GM19025 (cell line): Measurements from ENCODE around the gene B9D2.

Source experiments
- ATAC-seq: cut with Tn5 transposase; IDR thresholded peaks from one replicate; pipeline ENCODE4 v1.9.1; 2021; ENCODE audit warnings: mild to moderate bottlenecking, low read depth, moderate library complexity; ENCODE audit not compliant: unreplicated experiment

The B9D2 gene

GRCh38 chr19:41330946-41331678 lies 32.8 kb downstream of the B9D2 start:
- ATAC-seq, result no peak

DNA sequence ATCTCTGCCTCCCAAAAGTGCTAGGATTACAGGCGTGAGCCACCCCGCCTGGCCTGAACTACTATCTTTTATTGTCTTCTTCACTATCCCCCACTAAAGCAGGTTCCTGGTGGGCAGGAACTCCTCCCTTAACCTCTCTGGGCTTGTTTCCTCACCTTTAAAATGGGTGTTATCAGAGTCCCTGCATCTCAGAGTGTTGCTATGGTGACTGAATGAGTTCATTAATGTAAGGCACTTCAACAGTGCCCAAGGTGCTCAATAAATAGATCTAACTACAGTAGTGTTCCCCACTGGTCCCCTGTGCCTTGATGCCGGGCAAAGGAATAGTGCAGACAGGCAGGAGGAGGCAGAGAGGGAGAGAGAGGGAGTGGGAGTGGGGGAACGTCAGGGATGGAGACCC lies 33.5 kb downstream of the B9D2 start:
- no peak for ATAC-seq

GRCh38 chr19:41328842-41329225 lies 35.1 kb downstream of the B9D2 start:
- ATAC-seq, result no peak

- no peak for ATAC-seq
Measured at GRCh38 chr19:41328157-41328841, 35.6 kb downstream of the B9D2 start.

GRCh38 chr19:41327576-41328156 lies 36.3 kb downstream of the B9D2 start:
- peak; percentile 63 for ATAC-seq

DNA sequence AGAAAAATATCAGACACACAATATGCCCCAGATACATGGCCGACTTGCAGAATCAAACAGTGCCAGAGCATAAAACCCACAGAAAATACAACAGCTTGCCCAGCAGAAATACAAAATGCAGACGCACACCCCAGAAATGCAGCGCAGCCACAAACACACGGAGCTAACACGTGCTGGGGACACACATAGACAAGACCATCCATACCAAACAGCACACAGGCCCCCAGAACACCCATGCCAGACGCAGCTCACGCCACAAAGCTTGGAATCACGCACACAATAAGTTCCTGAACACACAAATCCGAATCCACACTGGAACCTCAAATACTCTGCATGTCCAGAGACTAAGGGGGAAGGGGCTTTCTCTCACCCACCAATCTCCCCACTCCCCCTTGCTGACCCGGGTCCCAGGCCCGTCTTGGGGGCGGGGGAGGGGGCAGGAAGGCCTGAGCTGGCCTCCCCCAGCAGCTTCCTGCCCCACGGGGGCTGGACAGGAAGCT lies 36.8 kb downstream of the B9D2 start:
- no peak for ATAC-seq

DNA sequence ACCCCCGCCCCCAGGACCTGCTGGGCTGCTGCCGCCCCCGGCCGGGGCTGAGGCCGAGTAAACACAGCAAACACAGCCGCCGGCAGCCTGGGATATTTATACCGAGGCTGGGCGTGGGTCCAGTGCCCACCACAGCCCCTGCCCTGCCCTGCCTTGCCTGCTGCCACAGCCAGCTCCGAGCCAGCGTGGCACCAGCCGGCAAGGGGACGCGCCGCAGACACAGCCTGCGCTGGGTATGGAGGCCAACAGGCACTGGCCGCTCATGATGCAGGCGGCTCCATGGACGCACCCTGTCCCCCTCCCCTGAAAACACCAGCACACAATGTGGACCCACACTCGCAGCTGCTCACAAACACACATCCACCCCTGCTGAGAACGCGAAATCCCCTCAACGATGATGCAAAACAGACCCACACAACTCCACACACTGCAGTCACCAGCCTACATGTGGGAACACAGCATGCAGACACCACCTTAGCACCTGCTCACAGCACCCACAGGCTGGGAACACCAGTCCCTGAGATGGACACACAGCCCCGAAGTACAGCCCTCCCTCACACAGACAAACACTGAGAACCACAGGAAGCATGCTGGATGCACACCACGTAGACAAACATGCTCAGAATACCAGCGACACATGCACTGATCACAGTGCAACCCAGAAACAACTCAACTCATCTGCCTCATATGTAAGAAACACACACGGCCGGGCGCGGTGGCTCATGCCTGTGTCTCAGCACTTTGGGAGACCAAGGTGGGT lies 37.8 kb downstream of the B9D2 start:
- ATAC-seq, result no peak

DNA sequence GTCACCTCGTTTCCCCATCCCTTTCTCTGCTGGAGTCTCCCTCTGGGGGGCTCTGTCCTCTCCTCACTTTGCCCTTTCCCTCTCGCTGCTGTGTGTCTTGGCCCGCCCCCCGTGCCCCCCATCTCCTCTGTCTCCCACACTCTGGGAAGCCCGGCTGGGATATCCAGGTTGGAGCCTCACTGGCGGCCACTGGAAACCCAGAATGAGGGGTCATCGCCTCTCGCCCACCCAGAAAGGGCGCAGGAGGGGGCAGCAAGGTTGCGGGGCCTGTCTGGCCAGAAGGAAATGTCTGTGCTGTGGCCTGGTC lies 38.4 kb downstream of the B9D2 start:
- ATAC-seq, result no peak

- ATAC-seq, result no peak
Measured at GRCh38 chr19:41324921-41325639, 38.9 kb downstream of the B9D2 start.

- no peak for ATAC-seq
Measured at GRCh38 chr19:41324231-41324702, 39.7 kb downstream of the B9D2 start.

- ATAC-seq, result no peak
Measured at GRCh38 chr19:41323430-41324125, 40.4 kb downstream of the B9D2 start.

DNA sequence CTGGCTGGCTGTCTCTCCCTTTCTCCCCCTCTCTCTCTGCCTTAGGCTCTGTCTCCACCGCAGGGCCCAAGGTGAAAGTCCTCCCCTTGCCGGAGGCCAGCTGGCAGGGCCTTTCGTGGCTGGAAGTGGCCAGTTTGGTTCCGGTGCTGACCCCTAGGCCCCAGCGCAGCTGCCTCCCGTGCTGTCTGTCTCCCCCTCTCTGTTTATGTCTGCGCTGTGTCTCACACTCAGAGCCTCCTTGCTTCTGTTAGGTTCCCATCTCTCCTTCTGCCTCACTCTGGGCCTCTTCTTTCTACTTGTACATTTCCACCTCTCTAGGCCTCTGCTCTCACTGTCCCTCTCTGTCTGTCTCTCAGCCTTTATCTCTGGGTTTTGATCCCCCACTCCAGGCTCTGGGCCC lies 40.9 kb downstream of the B9D2 start:
- no peak for ATAC-seq

DNA sequence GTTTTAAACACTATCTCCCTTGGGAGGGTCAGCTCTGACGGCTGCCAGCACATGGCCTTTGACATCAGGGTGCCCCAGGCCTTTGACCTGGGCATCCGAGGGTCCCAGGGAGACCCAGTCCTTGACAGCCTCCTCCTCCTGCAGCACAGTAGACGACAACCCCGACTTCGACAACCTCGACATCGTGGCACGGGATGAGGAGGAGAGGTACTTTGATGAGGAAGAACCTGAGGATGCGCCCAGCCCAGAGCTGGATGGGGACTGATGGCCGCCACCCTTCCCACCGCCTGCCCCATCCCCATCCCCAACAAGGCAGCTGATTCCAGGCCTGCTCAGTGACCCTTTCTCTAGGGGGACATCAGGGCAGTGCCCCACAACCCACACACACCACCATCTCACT lies 41.5 kb downstream of the B9D2 start:
- no peak for ATAC-seq

DNA sequence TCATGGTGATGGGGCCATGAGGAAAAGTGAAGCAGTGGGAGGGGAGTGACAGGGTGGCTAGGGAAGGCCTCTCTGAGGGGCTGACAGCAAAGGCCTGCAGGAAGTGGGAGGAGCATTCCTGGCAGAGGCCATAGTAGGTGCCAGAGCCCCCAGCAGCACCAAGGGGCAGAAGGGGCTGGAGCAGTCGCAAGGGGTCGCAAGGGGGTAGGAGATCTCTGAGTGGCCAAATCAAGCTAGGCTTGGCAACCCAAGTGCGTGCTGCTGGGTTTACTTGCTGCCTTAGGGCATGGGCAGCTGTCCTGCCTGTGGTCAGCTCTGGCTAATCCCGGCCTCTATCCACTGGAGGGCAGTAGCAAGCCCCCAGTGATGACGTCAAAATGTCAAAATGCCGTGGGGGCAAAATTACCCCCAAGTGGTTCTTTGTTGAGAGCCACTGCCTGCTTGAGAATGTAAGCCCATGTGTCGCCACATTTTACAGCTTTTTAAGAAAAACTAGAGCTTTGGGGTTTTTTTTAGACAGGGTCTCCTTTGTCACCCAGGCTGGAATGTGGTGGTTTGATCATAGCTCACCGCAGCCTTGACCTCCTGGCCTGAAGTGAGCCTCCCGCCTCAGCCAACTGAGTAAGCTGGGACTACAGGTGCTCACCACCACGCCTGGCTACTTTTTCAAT lies 42.2 kb downstream of the B9D2 start:
- ATAC-seq, result no peak

DNA sequence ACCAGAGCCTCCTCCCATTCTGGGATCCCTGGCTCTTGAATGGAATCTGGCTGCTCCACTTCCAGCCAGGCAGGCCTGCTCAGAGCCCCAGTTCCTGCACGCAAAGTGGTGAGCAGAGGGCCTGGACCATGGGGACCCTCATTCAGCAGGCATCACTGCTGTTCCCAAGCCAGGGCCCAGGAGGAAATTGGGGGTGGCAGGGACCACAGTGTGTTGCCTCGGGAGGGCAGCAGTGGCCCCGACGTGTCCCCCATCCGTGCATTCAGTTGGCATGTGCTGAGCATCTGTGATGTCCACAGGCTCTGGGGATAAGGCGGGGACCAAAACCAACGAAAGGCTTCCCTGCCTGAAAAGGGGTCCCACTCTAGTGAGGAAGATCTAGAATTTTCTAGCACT lies 42.7 kb downstream of the B9D2 start:
- ATAC-seq, result no peak

DNA sequence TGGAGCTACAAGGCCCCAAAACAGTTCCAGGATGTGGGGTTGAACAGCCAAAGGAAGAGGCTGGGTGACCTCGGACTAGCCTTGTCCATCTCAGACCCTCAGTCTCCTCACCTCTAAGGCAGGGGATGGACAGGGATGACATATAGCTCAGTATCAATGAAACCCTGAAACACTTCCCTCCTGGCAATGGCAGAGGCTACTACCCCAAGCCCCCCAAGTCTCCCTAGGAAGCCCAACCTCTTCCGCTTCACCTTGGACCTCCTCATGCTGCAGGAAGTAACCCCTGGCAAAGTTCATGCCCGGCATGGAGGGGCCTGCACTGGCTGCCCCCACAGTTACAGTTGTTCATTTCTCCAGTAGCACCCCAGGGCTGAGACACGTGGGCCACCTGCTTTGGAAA lies 43.4 kb downstream of the B9D2 start:
- ATAC-seq, result no peak

DNA sequence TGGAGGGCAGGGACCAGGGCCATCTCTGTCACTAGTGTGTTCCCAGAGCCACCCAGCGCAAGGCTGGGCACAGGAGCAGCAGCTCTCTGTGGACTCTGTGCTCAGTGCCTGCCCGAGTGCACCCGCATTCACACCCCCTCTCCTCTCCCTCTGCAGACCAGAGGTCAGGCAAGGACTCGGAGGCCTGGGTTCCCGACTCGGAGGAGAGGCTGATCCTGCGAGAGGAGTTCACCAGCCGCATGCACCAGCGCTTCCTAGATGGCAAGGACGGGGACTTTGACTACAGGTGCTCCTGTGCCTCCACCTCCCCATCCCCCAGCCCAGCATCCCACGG lies 43.8 kb downstream of the B9D2 start:
- ATAC-seq, result no peak

- ATAC-seq, result no peak
Measured at GRCh38 chr19:41319500-41320184, 44.3 kb downstream of the B9D2 start.
